ENCODE results near the gene VN1R4. TPM values are rescaled to one million over a fixed set of nuclear protein-coding genes. Genes with fewer than 3 reads are reported as not detected.
"Not testable (repeated sequence)": the region's sequence is repeated elsewhere in the genome, so short reads cannot be mapped to it uniquely, and the experiment has no call there.

VN1R4 gene, protein sequence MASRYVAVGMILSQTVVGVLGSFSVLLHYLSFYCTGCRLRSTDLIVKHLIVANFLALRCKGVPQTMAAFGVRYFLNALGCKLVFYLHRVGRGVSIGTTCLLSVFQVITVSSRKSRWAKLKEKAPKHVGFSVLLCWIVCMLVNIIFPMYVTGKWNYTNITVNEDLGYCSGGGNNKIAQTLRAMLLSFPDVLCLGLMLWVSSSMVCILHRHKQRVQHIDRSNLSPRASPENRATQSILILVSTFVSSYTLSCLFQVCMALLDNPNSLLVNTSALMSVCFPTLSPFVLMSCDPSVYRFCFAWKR
- total RNA-seq, result not detected
- long read RNA-seq, donor 1, result 0 reads
- long read RNA-seq, donor 2, result 0 reads

DNA sequence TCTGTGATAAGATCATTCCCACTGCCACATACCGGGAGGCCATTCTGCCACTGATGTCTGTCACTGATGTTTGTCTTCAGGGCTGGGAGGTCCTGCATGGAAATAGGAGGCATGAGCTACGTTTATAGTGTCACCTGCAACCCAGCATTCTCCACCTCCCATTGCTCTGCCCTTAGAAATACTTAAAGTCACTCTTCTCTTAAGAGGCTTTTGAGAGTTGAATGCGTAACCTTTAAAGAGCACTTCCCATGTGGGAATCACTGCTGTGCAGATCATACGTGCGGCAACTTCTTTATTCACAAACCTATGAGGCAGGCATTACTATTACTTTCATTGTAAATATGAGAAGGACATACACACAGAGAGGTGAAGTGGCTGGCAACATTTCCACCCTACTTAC is at the start of gene VN1R4:
Gene VN1R4, minus strand, starts transcription at position 101 of the 400 bp plus-strand sequence. Its CDS starts 58 bp downstream, at position 43.
- intact Hi-C loops (cut with DNase I); DNase-seq (ENCODE audit: low spot score): not testable (repeated sequence)

DNA sequence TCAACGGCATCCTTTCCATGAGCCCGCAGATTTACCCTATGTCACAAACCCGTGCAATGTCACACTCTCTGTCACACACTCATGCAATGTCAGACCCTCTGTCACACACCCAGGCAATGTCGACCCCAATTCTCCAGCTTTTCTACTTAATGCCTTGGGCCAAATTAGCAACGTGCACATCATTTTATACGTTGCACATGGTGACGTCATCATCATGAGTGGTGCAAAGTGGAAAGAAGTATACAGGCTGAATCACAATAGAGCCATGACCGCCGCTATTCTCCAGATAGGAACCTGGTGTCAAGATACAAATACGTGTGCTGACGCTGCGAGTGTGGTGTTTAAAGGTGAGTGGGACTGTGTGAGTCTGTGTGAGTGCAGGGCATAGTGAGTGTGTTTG is 44.4 kb upstream of the VN1R4 start:
- intact Hi-C loops (cut with DNase I), result no loop called here
- DNase-seq (ENCODE audit: low spot score), result no peak

DNA sequence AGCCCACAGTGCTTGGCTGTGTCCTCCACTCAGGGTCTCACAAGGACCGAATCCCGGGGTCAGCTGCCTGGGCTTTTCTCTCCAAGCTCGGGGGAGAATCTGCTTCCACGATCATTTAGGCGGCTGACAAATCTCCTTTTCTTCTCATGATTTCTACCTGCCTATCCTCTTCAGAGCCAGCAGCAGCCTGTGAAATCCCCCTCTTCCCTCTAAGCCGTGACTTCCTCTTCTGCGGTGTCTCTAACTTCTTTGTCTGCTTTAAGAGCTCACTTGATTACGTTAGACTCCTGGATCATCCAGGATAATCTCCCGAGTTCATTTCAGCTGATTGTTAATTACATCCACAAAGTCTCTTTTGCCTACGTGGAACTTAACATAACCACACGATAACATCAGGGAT is 43.5 kb upstream of the VN1R4 start:
- intact Hi-C loops (cut with DNase I), result no loop called here
- no peak for DNase-seq (ENCODE audit: low spot score)

DNA sequence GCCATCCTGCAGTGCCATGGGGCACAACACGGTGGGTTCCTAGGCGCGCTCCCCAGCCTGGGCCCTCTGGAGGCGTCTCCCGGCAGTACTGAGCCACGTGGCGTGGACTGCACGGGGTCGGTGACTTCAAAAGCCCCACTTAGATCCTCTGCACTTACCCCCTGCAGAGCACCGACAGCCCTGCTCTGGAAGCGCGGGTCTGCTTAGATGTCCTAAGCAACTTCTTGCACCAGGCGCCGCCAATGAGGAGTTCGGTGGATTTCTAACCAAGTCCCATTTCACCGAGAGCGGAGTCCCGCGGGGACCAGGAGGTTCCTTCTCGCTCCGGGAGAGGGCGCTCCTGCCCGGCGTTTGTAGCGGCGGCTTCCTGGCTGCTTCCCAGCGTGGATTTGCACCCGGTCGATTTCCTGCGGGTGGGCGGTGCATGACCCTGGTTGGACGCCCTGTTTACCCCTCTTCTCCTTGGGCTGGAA is 40.9 kb upstream of the VN1R4 start:
- no peak for DNase-seq (ENCODE audit: low spot score)
- intact Hi-C loops (cut with DNase I), result no loop called here

DNA sequence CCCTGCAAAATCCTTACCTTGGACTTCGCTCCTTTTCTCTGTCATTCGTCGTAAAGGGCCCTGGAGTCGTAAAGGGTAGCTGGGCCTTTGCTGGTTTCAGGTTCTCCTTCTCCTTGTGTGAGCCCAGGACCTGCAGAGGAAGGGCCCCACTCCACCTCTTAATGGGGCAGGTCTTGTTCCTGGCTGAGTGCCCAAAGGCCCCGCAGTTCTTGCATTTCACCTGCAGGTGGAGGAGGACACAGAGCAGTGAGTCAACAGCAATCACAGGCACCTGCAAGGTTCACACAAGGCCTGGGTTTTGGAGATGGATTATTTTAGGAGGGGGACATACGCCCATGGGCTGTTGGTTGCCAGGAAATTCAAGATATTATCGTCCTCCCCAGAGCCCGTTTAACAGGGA is 33.8 kb upstream of the VN1R4 start:
- intact Hi-C loops (cut with DNase I); DNase-seq (ENCODE audit: low spot score): not testable (repeated sequence)

DNA sequence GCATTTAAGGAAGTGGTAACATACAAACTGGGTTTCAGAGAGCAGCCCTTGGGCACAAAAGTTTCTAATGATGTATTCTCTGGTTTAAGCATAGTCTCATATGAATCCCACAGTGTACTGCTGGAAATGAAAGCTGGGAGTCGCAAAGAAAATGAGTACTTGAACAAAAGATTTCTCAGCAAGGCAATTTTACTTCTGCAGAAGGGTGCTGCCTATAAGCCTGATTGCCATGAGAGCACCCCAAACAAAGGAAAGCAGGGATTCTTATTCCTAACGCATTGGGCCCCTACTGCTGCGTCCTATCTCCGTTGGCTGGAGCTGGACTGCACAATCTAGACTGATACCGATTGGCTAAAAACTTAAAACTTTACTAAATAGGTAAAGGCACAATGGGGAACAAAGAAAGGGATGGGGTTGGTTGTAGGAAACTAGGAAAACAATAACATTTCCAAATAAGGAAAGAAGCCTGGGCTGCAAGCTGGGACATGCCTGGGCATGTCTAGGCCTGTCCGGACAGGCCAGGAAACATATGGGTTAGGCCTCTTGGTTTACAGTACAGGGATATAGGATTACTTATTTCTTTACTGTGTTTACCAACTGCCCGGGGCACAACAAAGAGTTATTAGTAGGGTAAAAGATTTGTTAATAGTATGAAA is 27.4 kb upstream of the VN1R4 start:
- intact Hi-C loops (cut with DNase I), result no loop called here
- no peak for DNase-seq (ENCODE audit: low spot score)

DNA sequence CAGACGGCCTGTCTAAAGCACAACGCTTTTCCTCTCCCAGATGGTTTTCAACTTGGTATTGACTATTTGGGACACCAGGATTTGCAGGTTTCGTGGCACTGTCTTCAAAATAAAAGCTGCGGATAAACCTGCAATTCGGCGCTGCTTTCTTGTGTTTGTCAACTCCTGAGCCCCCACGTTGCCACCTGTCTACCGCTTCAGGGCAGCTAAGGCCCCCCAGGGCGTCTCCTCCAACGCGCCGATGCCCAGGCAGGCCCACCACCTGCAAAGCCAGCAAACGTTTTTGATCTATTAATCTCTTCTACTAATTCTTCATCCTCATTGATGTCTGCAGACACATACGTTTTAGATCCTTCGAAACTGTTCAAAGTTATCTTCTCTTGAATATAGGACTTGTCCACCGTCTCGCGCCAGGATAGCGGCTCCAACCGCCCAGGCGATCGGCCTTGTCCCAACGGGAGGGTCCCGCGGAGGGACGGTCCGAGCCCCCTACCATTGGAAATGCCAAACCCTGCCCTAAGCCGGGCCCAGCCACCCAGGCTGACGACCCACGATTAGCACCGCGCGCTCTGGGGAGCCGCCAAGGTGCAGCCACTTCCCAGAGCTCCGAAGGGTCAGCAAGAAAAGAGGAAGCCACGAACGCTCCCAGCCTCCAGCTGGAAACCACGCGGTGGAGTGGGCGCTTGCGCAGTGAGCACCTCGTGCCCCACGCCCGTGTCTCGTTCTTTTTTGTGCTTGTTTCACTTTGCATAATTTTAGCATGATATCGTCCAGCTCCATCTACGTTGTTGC is 23.4 kb upstream of the VN1R4 start:
- no peak for DNase-seq (ENCODE audit: low spot score)
- intact Hi-C loops (cut with DNase I), result no loop called here

DNA sequence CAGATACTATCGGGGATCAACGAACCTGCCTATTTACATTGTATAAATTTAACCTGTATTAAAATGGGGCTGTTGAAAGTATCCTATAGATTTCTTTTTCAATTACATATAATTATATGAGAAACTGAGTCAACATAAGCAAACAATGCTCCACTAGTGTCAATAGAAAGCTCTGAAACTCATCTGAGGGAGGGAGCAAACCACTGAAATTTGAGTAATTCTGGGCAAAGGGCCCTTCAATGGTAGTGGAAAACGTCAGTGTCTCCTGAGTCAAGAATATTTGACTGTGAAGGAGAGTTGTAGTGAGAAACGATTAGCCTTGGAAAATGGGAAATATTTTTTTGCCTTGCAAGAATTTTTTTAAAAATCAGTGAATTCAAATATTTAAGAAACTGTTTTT is 17.6 kb upstream of the VN1R4 start:
- DNase-seq (ENCODE audit: low spot score), result no peak
- intact Hi-C loops (cut with DNase I), result no loop called here

DNA sequence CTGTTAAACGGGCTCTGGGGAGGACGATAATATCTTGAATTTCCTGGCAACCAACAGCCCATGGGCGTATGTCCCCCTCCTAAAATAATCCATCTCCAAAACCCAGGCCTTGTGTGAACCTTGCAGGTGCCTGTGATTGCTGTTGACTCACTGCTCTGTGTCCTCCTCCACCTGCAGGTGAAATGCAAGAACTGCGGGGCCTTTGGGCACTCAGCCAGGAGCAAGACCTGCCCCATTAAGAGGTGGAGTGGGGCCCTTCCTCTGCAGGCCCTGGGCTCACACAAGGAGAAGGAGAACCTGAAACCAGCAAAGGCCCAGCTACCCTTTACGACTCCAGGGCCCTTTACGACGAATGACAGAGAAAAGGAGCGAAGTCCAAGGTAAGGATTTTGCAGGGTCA is 14.4 kb upstream of the VN1R4 start:
- DNase-seq (ENCODE audit: low spot score); intact Hi-C loops (cut with DNase I): not testable (repeated sequence)

DNA sequence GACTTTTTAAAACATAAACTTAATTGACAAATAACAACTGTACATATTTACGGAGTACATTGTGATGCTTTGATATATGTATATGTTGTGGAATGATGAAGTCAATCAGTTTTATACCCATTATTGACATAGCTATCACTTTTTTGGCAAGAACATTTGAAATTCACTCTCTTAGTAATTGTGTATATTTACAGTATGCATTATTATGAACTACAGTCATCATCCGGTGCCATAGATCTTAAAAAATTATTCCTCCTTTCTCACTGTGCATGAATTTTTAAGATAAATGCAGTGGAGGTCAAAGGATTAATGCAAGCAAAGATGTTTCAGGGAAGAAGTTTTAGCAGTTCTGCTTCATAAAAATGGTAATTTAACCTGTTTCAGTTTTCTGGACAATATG is 8.0 kb upstream of the VN1R4 start:
- no peak for DNase-seq (ENCODE audit: low spot score)
- intact Hi-C loops (cut with DNase I), result no loop called here

DNA sequence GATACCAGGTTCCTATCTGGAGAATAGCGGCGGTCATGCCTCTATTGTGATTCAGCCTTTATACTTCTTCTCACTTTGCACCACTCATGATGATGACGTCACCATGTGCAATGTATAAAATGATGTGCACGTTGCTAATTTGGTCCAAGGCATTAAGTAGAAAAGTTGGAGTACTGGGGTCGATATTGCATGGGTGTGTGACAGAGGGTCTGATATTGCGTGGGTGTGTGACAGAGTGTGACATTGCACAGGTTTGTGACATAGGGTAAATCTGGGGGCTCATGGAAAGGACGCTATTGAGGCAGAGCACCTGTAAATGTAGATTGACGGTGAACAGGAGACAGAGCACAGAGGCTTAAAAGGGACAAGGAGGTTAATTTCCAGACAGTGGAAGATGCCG is 4.5 kb upstream of the VN1R4 start:
- DNase-seq (ENCODE audit: low spot score), result no peak
- intact Hi-C loops (cut with DNase I), result no loop called here

DNA sequence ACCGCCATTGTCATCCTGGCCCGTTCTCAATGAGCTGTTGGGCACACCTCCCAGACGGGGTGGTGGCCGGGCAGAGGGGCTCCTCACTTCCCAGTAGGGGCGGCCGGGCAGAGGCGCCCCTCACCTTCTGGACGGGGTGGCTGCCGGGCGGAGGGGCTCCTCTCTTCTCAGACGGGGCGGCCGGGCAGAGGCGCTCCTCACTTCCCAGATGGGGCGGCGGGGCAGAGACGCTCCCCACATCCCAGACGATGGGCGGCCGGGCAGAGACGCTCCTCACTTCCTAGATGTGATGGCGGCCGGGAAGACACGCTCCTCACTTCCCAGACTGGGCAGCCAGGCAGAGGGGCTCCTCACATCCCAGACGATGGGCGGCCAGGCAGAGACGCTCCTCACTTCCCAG is 2.3 kb upstream of the VN1R4 start:
- DNase-seq (ENCODE audit: low spot score); intact Hi-C loops (cut with DNase I): not testable (repeated sequence)

DNA sequence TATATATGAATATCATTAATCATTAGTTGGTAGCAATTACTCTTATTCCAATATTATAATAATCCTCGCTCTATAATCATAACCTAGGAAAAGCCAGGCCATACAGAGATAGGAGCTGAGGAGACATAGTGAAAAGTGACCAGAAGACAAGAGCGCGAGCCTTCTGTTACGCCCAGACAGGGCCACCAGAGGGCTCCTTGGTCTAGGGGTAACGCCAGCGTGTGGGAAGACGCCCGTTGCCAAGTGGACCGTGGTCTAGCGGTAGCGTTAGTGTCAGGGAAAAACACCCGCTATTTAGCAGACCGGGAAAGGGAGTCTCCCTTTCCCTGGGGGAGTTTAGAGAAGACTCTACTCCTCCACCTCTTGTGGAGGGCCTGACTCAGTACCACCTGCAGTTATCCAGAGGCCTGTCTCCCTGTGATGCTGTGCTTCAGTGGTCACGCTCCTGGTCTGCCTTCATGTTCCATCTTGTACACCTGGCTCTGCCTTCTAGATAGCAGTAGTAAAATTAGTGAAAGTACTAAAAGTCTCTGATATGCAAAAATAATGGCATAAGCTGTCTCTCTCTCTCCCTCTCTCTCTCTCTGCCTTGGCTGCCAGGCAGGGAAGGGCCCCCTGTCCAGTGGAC is 9.7 kb downstream of the VN1R4 start, which contains the start of gene VN1R2:
Gene VN1R2, plus strand, starts transcription at position 578 of the 628 bp plus-strand sequence. CDS start 84 bp downstream, outside the sequence.
- DNase-seq (ENCODE audit: low spot score); intact Hi-C loops (cut with DNase I): not testable (repeated sequence)

DNA sequence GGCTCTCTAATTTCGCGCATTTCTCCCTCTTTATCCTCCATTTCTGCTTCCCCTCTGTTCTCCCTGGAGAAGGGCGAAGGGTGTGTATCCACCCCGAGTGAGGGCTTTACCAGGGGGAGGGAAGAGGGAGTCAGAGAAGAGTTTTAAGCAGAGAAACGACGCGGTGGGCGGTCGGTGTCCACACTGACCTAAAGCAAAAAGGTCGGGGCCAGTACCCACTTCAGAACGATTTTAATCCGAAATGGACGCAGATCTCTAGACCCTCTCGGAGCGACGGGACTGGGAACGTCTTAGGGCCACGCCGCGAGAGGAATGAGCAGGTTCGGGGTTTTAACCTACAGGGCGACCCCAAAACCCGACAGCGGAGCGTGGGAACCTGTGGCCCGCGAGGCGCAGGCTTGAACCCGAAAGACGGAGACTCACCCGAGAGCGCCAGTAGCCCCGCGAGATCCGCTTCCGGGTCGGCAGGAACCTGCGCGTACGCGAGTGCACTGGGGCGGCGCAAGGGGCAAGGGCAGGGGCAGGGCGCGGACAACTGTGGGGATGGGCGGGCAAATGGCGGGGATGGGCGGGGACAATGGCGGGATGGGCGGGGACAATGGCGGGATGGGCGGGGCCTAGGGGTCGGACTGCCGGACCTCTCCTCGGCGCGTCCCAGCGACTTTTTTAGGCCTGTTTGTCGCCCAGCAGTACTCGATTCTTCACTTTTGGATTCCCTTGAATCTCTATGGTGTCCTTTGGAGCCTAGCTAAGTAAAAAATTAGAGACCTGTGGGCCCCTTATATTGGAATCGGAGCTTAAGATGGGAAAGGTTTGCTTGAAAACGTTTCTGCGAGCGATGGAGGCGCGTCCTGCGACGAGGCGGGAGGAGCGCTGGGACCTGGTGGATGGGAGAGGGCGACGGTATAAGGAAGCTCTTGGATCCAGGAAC is 12.8 kb downstream of the VN1R4 start, which contains the start of gene ZNF677:
Gene ZNF677, minus strand, starts transcription at position 463 of the 931 bp plus-strand sequence. CDS start 3,323 bp downstream, outside the sequence.
- intact Hi-C loops (cut with DNase I), result no loop called here
- DNase-seq (ENCODE audit: low spot score), result peak; percentile 99

DNA sequence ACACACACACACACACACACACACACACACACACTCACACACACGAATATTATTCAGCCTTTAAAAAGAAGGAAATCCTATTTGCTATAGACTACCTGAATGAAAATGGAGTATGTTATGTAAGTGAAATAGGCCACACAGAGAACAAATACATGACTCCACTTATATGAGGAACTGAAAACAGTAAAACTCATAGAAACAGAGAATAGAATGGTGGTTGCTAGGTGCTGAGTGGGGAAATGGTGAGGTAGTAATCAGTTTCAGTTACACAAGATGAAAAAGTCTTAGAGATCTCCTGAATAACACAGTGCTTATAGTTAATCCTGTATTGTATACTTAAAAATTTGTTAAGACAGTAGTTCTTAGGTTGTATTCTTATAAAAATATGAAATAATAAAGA is 21.0 kb downstream of the VN1R4 start:
- intact Hi-C loops (cut with DNase I), result no loop called here

DNA sequence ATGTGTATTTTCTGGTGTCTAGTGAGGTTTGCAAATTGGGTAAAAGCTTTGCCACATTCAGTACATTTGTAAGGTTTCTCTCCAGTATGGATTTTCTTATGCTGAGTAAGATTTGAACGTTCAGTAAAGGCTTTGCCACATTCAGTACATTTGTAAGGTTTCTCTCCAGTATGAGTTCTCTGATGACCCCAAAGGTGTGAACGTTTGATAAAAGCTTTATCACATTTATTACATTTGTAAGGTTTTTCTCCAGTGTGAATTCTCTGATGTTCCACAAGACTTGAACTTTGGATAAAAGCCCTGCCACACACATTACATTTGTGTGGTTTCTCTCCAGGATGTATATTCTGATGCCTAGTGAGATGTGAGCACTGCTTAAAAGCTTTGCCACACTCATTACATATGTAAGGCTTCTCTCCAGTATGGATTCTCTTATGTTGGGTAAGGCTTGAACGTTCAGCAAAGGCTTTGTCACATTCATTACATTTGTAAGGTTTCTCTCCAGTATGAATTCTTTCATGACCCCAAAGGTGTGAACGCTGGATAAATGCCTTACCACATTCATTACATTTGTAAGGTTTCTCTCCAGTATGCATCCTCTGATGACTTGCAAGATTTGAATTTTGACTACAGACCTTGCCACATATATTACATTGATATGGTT is 30.3 kb downstream of the VN1R4 start:
- DNase-seq (ENCODE audit: low spot score), result no peak
- intact Hi-C loops (cut with DNase I), result loop anchor here in 1 of 2 donors (5.0 kb wide), 1 partner anchor 1240 kb away; no protein-coding TSS in a partner anchor

More for the DNA sequence above, 21.0 kb downstream of the VN1R4 start:
- DNase-seq (ENCODE audit: low spot score), result no peak

DNA sequence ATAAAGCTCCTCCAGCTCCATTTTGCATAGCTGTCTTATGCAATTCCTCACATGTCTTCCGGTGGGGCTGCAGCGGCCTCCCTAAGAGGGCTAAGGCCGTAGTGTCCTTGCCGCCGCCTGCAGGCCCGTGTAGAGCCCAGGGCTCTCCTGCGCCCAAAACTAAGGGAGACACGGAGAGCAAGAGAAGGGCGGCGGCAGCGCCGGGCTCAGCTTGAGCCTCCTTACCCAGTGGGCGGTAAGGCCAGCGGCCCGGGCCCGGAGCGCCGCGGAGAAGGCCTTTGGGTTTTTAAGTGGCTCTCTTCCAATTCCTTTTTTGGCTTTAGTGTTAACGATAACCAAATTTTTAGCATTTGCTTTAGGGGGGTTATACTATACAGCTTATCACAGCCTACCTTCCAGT is 42.9 kb downstream of the VN1R4 start:
- no peak for DNase-seq (ENCODE audit: low spot score)
- intact Hi-C loops (cut with DNase I), result no loop called here

DNA sequence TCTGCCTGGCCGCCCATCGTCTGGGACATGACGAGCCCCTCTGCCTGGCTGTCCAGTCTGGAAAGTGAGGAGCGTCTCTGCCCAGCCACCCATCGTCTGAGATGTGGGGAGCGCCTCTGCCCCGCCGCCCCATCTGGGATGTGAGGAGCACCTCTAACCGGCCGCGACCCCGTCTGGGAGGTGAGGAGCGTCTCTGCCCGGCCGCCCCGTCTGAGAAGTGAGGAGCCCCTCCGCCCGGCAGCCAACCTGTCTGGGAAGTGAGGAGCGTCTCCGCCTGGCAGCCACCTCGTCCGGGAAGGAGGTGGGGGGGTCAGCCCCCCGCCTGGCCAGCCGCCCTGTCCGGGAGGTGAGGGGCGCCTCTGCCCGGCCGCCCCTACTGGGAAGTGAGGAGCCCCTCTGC is 44.8 kb downstream of the VN1R4 start:
- DNase-seq (ENCODE audit: low spot score); intact Hi-C loops (cut with DNase I): not testable (repeated sequence)

Measured in posterior vena cava (tissue), 2 donors.